HG02852 (cell line): Measurements from ENCODE around the gene SLC35B3.
A peak's percentile ranks its signal among the peaks of the same experiment; 100 is the strongest.
"Not testable (repeated sequence)": the region's sequence is repeated elsewhere in the genome, so short reads cannot be mapped to it uniquely, and the experiment has no call there.

Experiments
- ATAC-seq: cut with Tn5 transposase; IDR thresholded peaks from one replicate; pipeline ENCODE4 v1.9.1; 2021; ENCODE audit warnings: mild to moderate bottlenecking, moderate library complexity; ENCODE audit not compliant: unreplicated experiment

Gene SLC35B3

DNA sequence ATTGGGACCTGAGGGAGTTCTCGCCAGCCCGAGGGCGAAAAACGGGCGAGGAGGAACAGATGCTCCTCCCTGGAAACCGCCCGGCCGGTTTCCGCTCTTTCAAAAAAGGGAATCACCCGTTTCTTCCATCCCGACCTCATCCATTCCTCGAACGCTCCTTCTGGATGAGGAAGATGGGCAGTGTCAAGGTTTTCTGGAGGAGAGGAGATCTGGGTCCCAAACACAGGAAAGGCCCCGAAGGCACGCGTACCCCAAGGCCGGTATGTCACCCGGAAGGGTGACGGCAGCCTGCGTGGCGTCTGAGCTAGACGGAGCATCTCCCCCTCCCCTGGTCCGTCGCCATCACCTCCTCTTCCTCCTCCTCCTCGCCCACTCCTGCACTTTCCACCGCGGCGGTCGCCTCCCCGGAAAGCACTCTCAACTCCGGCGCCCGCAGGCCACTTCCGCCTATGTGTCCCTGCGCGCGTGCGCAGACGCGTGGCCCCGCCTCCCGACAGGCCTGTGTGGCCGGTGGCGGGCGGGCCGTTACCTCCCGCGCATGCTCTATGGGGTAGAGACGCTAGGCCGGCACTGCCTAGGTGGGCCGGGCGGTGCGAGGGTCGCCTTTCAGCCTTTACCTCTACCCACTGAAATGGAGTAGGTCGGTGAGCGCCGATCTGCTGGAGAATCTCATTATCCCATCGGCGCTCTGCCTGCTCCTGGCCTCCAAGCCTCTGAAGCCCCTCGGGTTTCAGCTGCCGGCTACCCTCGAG is at the start of gene SLC35B3:
SLC35B3 (minus strand) TSS at position 453 of the 752 bp plus-strand sequence.
- peak; percentile 95 for ATAC-seq

DNA sequence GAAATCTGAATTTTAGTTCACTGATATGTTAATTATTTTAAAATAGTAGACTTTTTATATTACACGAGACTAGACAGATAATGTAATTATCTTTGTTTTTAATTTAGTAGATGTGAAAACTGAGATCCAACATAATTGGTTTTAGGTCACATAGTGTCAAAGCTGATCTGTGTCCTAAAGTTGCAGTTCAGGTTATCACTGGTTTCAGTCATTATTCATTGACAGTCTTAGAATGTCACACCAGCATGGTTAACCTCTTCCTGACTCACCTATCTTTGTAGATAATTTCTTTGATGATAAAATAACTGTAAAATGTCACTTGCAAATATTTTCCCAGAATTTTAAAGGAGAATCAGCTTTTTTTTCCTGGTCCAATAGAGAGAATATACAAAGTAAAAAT is 48.3 kb upstream of the SLC35B3 start:
- ATAC-seq = no peak

DNA sequence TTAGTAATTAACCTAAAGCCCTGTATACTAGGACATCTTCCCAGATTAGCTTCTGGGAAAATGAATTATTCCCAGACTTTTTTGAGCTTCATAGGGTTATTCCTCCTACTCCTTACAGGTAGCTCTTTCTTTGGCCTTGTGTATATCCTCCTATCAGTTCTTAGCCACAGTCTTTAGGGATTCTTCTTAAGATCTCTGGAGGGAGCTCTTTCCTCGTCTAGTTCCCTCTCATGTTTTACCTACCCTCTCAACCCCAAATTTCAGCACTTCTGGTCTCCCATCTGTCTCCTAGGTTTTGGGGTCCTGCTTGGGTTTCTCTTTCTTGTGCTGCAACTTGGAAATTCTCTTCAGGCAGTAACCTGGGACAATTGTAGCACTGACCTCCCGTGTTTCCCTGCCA is 46.4 kb upstream of the SLC35B3 start:
- no peak for ATAC-seq

DNA sequence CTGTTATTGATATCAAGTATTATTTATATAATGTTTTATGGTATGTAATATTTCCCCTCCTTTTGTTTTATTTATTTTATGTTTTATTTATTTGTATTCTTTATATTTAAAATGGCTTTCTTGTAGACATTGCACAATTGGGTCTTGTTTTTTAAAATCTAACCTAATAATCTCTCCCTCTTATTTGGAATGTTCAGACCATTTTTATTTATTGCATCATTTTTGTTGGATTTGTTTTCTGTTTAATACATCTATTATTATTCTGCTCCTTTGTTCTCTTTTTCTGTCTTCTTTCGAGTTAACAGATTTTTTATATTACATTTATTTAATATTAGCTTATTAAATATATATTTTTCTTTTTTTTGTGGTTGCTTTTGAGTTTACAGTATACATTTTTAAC is 43.1 kb upstream of the SLC35B3 start:
- no peak for ATAC-seq

DNA sequence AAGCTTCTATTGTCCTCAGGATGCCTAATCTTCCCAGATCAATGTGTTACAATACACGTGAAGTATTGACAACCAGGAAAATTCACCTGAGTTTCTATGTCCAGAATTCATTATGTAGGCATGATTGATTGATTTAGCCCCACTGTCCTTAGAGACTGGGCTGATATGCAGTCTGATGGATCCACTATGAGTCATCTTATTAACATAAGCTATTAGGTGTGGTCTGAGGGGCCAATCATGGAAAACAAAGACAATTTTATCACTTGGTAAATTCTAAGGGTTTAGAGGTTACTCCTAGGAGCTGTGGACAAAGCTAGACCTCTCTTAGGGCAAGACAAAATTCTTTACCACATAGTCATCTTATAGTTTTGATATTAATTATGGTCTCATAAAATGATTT is 41.3 kb upstream of the SLC35B3 start:
- no peak for ATAC-seq

DNA sequence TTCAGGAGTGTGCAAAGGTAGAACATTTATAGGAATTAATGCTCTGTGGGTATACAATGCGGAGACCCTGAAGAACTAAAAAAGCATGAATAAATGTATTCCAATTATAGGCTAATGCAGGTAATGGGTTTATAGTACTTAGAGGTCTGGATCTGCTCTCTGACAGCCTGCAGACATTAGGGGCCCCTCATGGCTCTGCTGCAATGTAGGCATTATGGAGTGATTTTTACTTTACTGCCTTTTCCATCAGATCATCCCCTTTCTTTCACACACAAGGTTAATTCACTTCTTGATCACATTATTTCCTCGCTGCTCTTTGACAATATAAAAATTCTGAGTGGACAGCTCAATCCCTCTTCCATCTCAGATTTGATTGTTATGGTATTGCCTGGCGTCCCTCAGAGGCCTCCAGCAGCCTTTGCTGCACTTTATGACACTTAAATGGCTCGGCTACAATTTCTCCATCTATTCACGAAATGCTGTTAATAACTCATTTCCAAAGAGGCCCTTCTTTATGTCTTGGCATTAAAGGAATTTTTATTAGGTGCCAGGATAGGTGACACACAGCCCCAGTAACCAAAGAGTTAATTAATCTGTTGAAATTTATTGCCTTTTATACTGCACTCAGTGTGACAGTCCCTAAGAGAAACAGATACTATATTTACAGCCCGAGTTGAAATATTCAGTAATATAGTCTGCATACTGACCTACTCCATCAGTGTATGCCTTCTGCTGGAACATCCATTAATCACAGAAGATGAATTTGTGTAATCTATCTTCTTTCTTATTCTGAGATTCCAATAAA is 33.4 kb upstream of the SLC35B3 start:
- no peak for ATAC-seq

DNA sequence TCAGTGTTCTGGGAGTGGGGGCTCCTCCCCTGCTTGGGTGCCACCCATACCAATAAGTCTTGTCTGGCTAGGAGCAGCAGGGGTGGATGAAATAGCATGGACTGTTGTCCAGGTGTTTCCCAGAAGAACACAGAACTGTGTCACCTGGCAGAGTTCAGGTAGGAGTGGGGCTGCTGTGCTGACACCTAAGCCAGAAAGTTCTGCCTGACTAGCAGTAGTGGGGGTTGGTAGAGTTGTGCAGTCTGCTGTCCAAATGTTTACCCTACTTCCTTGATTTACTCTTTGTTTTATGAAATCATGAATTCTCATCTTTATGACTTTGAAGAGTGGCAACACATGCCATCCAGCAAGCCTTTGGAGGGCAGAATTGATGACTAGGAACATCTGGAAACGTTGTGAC is 27.3 kb upstream of the SLC35B3 start:
- no peak for ATAC-seq

DNA sequence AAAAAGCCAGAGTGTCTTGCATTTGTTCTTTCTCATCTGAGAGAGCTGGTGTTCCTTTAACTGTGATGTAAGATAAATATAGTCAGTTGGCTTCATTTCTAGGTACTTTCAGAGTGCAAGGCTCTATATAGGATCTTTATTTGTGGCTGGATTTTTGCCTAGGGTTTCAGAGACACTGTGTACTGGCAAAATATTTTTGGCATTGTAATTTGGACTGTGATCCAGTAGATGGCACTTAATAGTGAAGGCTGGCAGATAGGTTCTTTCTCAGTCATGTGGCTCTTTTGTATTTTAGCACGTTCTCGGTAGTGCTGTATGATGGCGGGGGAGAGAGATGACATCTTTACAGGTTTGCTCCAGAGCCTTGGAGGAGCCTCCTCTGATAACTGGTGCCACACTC is 26.8 kb upstream of the SLC35B3 start:
- ATAC-seq = no peak

DNA sequence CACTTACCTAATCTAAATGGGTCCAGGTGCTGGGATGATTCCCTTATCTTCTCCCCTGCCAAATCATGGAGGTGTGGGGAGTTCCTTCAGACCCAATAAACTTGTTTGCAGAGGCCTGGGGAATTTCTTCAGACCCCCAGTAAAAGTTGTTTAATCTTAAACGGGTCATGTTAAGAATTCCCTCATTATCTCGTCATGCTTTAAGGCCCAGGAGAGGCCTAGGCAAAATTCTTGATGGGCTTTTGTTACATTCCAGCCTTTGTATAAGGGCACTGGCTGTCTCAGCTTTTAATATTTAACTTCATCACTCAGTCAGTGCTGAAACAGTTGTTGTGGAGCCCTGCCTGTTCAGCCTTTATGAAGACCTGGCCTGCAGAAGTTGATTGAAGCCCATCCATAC is 11.0 kb upstream of the SLC35B3 start:
- no peak for ATAC-seq

DNA sequence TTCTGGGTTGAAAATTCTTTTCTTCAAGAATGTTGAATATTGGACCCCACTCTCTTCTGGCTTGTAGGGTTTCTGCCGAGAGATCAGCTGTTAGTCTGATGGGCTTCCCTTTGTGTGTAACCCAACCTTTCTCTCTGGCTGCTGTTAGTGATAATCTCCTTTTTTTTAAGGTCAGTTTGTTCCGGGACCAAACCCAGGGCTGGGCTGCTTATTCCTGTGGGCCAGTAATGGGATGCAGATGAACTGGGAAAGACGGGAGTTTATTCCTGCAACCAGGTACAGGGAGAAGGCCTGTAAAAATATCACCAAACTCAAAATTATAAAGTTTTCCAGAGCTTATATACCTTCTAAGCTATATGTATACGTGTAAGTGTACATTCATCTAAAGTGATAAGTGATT is 10.6 kb upstream of the SLC35B3 start:
- ATAC-seq = not testable (repeated sequence)

DNA sequence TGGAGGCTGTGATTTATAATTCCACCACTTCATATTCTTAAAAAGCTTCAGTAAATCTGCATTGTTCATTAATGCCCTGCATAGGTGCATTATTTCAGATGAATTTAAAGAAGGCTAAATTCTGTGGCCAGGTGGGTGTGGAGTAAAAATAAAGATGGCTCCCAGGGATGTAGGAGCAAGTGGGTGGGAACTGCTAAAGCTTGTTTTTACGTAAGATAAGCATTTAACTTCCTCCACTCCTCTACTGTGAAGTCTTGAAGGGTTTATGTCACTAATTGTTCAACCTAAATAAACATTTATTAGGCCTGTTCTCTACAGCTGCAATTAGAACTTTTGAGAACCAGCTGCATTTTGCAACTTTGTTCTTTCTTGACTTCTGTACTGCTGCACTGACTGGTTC is 6.8 kb upstream of the SLC35B3 start:
- ATAC-seq = no peak

DNA sequence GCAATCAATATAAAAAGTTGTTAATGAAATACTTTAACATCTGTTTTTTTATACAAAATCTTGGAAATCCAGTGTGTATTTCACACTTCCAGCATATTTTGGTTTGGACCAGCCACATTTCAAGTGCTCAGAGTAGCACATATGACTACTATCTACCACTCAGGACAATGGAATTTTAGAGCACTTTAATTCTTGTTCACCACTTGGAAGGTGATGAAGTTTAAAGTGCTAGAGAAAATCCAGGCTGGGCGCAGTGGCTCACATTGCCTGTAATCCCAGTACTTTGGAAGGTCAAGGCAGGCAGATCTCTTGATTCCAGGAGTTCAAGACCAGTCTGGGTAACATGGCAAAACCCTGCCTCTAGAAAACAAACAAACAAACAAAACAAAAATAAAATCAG is 6.1 kb upstream of the SLC35B3 start:
- ATAC-seq = no peak

DNA sequence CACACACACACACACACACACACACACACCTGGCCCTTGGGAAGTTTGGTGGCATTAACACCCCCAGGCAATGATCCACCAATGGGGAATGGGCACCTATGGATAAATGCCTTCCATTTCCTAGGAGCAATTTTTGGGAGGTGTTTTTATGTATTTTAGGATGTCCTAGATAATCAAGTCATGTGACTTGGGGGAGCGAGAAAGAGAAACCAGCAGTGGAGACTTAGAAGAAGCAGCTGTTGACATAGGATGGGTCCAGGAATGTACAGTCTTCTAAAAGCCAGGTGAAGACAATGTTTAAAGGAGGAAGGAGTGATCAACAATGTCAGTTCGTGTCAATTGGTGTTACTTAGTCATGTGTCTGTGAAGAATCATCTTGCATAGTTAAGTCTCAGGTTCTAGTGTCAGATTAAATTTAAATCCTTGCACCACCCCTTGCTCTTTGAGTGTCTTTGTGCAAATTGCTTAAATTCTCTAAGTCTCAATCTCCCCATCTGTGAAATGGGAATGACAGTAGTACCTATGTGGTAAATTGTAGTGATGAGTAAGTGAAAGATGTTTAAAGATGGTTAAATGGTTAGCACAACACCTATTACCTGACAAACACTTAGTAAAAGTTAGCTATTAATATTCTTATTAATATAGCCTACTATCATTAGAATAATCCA is 4.4 kb upstream of the SLC35B3 start:
- ATAC-seq = no peak

DNA sequence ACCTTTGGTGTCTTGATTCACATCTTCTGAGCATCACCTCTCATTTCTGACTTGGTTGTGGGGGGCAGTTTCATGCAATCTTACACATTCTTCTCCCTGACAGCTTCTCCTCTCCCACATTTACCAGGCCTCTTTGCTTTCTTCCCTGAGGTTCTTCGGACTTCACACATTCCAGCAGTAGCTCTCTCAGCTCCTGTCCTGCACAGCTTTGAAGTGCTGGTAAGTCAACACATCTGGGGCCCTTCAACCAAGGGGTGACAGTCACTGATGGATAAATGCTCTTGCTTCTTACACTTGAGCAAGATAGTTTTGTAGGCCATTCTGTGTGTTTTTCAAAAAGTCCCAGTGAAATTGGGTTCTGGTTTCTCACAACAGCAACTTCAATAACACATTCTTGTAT is 2.5 kb upstream of the SLC35B3 start:
- no peak for ATAC-seq

DNA sequence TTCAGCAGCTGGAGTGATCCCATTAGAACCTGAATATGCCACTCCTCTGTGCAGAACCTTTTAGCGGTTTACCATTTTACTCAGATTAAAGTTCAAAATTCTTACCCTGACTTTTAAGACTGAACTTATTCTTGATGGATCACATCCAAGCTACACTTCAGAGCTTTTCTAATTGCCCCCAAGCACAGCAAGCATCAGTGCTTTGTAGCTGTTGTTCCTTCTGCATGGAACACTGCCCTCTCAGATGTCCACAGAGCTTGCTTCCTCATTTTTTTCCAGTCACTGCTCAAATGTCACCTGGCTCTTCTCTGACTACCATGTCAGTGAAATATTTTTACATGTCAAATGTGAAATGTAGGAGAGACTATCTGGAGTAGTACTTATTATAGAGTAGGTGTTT is 1.6 kb upstream of the SLC35B3 start:
- no peak for ATAC-seq

DNA sequence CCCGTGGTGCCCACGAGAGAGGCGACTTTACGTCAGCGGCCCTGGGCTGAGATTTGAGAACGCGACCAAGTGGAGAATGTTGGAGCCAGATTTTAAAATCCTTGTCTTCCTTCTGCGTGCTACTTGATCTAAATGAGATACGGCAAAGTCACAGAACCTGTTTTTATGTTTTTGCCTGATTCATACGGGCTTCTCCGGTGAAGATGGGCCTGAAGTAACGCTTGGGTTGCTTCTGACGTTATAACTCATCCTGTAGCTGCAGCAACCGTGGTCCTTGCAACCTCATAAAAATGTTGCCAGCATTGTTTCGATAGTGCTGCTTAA is 462 bp upstream of the SLC35B3 start:
- ATAC-seq = no peak

DNA sequence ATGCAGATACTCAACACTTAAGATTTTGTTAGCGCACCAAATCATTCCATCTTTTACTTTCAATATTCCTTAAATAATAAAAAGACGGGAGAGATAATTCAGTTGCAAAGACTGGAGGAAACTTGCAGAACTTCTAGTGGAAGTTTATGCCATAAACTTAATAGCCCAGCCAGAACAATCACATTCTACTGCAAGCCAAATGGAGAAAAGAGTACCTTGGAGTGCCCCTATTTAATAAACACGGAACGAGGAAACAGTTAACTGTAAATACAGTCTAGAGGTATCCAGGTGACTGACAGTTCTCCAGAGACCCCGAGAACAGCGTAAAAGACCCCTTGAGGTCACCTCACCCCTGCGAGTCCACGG is 635 bp downstream of the SLC35B3 start:
- peak; percentile 25 for ATAC-seq

DNA sequence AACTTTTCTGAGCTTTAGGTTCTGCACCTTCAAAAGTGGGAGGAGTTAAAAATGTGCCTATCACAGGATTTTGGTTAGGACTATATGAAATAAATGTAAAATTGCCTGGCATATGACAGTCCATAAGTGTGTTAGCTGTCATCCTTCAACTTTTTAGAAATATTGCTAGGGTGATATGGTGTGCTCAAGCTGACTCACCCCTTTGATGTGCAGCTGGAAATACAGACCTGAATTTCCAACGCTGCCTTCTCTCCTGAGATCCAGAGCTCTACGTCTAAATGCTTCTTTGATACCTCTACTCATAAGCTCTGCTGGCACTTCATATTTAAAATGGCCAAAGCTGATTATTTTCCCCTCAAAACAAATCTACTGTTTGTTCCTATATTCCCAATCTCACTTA is 2.7 kb downstream of the SLC35B3 start:
- ATAC-seq = no peak

DNA sequence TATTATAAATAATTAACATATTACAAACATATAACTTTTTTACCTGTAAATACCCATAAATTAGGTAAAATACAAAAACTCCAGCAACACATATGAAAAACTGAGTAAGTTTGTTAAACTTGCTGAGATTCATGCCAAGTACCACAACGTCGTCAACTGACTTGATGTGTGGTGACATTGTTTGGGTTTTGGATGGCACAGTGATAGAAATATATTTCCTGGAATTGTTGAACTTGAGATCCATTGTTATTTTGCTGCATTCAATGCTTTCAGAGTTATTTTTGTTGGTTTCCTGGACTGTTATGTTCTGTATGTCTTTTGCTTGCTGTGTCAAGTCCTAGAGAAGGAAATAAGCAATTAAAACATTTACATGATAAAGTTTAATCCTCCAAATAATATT is 5.5 kb downstream of the SLC35B3 start:
- no peak for ATAC-seq

DNA sequence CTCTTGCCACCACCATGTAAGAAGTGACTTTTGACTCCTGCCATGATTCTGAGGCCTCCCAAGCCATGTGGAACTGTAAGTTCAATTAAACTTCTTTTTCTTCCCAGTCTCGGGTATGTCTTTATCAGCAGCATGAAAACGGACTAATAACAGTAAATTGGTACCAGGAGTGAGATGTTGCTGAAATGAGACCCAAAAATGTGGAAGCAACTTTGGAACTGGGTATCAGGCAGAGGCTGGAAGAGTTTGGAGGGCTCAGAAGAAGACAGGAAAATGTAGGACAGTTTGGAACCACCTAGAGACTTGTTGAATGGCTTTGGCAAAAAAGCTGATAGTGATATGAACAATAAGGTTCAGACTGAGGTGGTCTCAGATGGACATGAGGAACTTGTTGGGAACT is 8.8 kb downstream of the SLC35B3 start:
- not testable (repeated sequence) for ATAC-seq

DNA sequence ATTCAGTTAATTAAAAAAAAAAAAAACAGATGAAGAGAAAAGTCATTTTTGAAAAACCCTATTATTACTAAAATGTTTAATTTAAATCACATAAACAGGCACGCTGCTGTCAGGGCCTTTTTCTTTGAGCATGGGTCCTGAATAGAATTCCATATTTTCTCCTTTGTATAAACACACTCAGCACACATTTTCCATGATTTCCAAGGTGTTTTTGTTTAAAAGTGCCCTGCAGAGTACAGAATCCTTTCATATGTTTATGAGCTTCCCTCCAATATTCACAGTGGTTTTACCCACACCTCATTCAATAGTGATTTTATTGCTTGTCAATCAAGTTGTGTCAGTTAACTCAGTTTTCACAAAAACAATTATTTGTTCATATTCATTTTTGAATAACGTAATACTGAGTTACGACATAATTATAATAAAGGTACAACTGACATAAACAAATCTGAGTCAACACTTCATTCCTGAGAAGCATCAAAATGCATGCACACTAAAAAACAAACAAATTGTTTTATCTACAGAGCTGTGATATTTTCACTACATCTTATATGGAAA is 15.2 kb downstream of the SLC35B3 start:
- no peak for ATAC-seq

DNA sequence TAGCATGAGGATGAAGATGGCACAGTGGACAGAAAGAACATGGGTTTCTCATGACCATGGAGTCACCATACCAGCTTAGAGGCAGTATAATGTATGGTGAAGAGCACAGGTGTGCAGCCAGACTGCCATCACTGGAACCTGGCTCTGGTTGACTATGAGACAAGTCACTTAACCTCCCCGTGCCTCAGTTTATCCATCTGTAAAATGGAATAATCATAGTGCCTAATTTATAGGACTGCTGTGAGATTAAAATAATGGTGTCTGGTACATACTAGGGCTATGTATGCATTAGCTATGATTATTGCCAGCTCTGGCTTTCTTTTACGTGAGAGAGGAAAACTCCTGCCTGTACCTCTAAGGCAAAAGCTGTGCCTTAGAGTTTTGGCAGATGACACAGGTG is 19.4 kb downstream of the SLC35B3 start:
- no peak for ATAC-seq
